Progenitor cell of endocrine pancreas (in vitro differentiated cells): ENCODE results near the gene SUCLG2. TPM values are rescaled to one million over a fixed set of nuclear protein-coding genes. Genes with fewer than 3 reads are reported as not detected.

Experiments used
- DNase-seq: peaks from one replicate; pipeline ENCODE4 v3.0.0; 2021; ENCODE audit warnings: low spot score; ENCODE audit not compliant: unreplicated experiment
- H3K27ac Mint-ChIP-seq: 2 replicates; pipeline ENCODE4 v1.8.0; 2021; ENCODE audit warnings: mild to moderate bottlenecking, moderate library complexity, mixed read lengths
- H3K27me3 Mint-ChIP-seq: 2 replicates; pipeline ENCODE4 v1.8.0; 2021; ENCODE audit warnings: mixed read lengths
- H3K36me3 Mint-ChIP-seq: 2 replicates; pipeline ENCODE4 v1.8.0; 2022; ENCODE audit warnings: mixed read lengths; ENCODE audit not compliant: insufficient read depth
- H3K4me1 Mint-ChIP-seq: 2 replicates; pipeline ENCODE4 v1.8.0; 2021; ENCODE audit warnings: low read depth, mixed read lengths
- H3K4me3 Mint-ChIP-seq: 2 replicates; pipeline ENCODE4 v1.8.0; 2021; ENCODE audit warnings: low read depth, mild to moderate bottlenecking, moderate library complexity, mixed read lengths
- H3K9me3 Mint-ChIP-seq: 2 replicates; pipeline ENCODE4 v1.8.0; 2021; ENCODE audit warnings: low read depth, mixed read lengths
- CTCF ChIP-seq: fragments of 200-600 bp; sonication (generic); IDR thresholded peaks from one replicate; pipeline ENCODE4 v1.5.0; 2021; ENCODE audit warnings: antibody characterized with exemption, mild to moderate bottlenecking; ENCODE audit not compliant: unreplicated experiment
- total RNA-seq: library from RNA; stranded (reverse); gene quantifications from 2 replicates; pipeline ENCODE4 v1.2.1, GENCODE V29; 2021

Gene SUCLG2
- total RNA-seq, 1 donor from 2014 or later = 41.1 TPM

- H3K27ac Mint-ChIP-seq = no peak overlapping the region
- no peaks in the 10 kb centered on the region for H3K27me3 Mint-ChIP-seq
- no peaks in the 10 kb centered on the region for H3K9me3 Mint-ChIP-seq
- peaks cover 2% of the 10 kb centered on the region for H3K36me3 Mint-ChIP-seq
- TF ChIP-seq CTCF = no peak
- H3K4me1 Mint-ChIP-seq = no peaks in the 10 kb centered on the region
- DNase-seq = no peak
- no peak overlapping the region for H3K4me3 Mint-ChIP-seq
Observed at GRCh38 chr3:67375976-67376375, 278.4 kb downstream of the SUCLG2 start.

- no peak overlapping the region for H3K27ac Mint-ChIP-seq
- H3K4me3 Mint-ChIP-seq = no peak overlapping the region
- no peaks in the 10 kb centered on the region for H3K36me3 Mint-ChIP-seq
- peaks cover 3% of the 10 kb centered on the region for H3K4me1 Mint-ChIP-seq
- H3K27me3 Mint-ChIP-seq = no peaks in the 10 kb centered on the region
- no peak for DNase-seq
- no peak for TF ChIP-seq CTCF
- no peaks in the 10 kb centered on the region for H3K9me3 Mint-ChIP-seq
Observed at GRCh38 chr3:67362686-67363085, 291.7 kb downstream of the SUCLG2 start.

- H3K27ac Mint-ChIP-seq = no peak overlapping the region
Observed at GRCh38 chr3:67361770-67362169, 292.6 kb downstream of the SUCLG2 start.

GRCh38 chr3:67361323-67361722 lies 293.1 kb downstream of the SUCLG2 start:
- no peak for TF ChIP-seq CTCF
- Mint-ChIP-seq H3K36me3 (no peaks in the 10 kb centered on the region), H3K27ac (no peak overlapping the region), H3K27me3 (no peaks in the 10 kb centered on the region), H3K4me3 (no peak overlapping the region), H3K4me1 (peaks cover 3% of the 10 kb centered on the region), H3K9me3 (no peaks in the 10 kb centered on the region)
- DNase-seq = no peak

More at GRCh38 chr3:67361770-67362169, 292.6 kb downstream of the SUCLG2 start:
- no peak for DNase-seq
- no peaks in the 10 kb centered on the region for H3K9me3 Mint-ChIP-seq
- no peak for TF ChIP-seq CTCF
- H3K27me3 Mint-ChIP-seq = no peaks in the 10 kb centered on the region
- H3K36me3 Mint-ChIP-seq = no peaks in the 10 kb centered on the region
- H3K4me1 Mint-ChIP-seq = peaks cover 3% of the 10 kb centered on the region
- H3K4me3 Mint-ChIP-seq = no peak overlapping the region

- Mint-ChIP-seq H3K27ac (no peak overlapping the region), H3K4me3 (no peak overlapping the region), H3K9me3 (no peaks in the 10 kb centered on the region), H3K36me3 (no peaks in the 10 kb centered on the region), H3K4me1 (peaks cover 1% of the 10 kb centered on the region), H3K27me3 (no peaks in the 10 kb centered on the region)
- DNase-seq = no peak
- TF ChIP-seq CTCF = peak; percentile 58
Observed at GRCh38 chr3:67357610-67358458, 296.6 kb downstream of the SUCLG2 start.
